ENCODE measurements around the gene MEAF6. TPM values are rescaled to one million over a fixed set of nuclear protein-coding genes. Genes with fewer than 3 reads are reported as not detected.
"Not testable (repeated sequence)": the region's sequence is repeated elsewhere in the genome, so short reads cannot be mapped to it uniquely, and the experiment has no call there.

MEAF6 gene
- total RNA-seq, 1 donor from 2014 or later: 79.9 TPM

- peaks cover 7% of the 10 kb centered on the region for H3K4me1 Mint-ChIP-seq (ENCODE audit: unreplicated experiment)
- no peak for DNase-seq (ENCODE audit: extremely low spot score, unreplicated experiment)
- H3K27ac Mint-ChIP-seq: no peak overlapping the region
- no peak for TF ChIP-seq CTCF (conservative IDR thresholded peaks at IDR 0.05)
- H3K36me3 Mint-ChIP-seq: peaks cover 30% of the 10 kb centered on the region
- H3K9me3 Mint-ChIP-seq: no peaks in the 10 kb centered on the region
- H3K27me3 Mint-ChIP-seq: no peaks in the 10 kb centered on the region
- no peak overlapping the region for H3K4me3 Mint-ChIP-seq
Observed at GRCh38 chr1:37537378-37537777, 22.8 kb upstream of the MEAF6 start.

GRCh38 chr1:37533317-37534093 lies 18.9 kb upstream of the MEAF6 start:
- H3K4me1 Mint-ChIP-seq (ENCODE audit: unreplicated experiment): peaks cover 7% of the 10 kb centered on the region
- peak overlapping the region; percentile 97 for H3K27ac Mint-ChIP-seq
- no peak overlapping the region for H3K4me3 Mint-ChIP-seq
- no peak for TF ChIP-seq CTCF (conservative IDR thresholded peaks at IDR 0.05)
- H3K36me3 Mint-ChIP-seq: peaks cover 25% of the 10 kb centered on the region
- H3K27me3 Mint-ChIP-seq: no peaks in the 10 kb centered on the region
- no peaks in the 10 kb centered on the region for H3K9me3 Mint-ChIP-seq
- no peak for DNase-seq (ENCODE audit: extremely low spot score, unreplicated experiment)

- H3K27me3 Mint-ChIP-seq; DNase-seq (ENCODE audit: extremely low spot score, unreplicated experiment); H3K4me3 Mint-ChIP-seq; H3K9me3 Mint-ChIP-seq; H3K27ac Mint-ChIP-seq; H3K4me1 Mint-ChIP-seq (ENCODE audit: unreplicated experiment): not testable (repeated sequence)
- peaks cover 21% of the 10 kb centered on the region for H3K36me3 Mint-ChIP-seq
Observed at GRCh38 chr1:37532418-37533156, 18.0 kb upstream of the MEAF6 start.

GRCh38 chr1:37529888-37530287 lies 15.3 kb upstream of the MEAF6 start:
- not testable (repeated sequence) for H3K27ac Mint-ChIP-seq; H3K36me3 Mint-ChIP-seq; H3K4me3 Mint-ChIP-seq; H3K27me3 Mint-ChIP-seq; DNase-seq (ENCODE audit: extremely low spot score, unreplicated experiment); H3K9me3 Mint-ChIP-seq; H3K4me1 Mint-ChIP-seq (ENCODE audit: unreplicated experiment)

DNA sequence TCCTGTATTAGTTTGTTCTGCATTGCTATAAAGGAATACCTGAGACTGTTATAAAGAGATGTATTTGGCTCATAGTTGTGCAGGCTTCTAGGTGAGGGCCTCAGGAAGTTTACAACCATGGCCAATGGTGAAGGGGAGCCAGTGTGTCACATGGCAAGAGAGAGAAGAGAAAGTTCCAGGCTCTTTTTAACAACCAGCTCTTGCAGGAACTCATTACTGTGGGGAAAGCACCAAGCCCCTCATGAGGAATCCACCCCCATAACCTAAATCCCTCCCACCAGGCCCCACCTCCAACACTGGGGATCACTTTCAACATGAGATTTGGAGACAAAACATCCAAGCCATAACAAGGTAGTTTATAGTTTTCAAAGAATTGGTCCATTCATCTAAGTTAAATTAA lies 5.0 kb upstream of the MEAF6 start:
- H3K4me3 Mint-ChIP-seq: no peak overlapping the region
- H3K9me3 Mint-ChIP-seq: no peaks in the 10 kb centered on the region
- no peaks in the 10 kb centered on the region for H3K27me3 Mint-ChIP-seq
- H3K4me1 Mint-ChIP-seq (ENCODE audit: unreplicated experiment): peaks cover 11% of the 10 kb centered on the region
- H3K27ac Mint-ChIP-seq: no peak overlapping the region
- TF ChIP-seq CTCF (conservative IDR thresholded peaks at IDR 0.05): no peak
- no peak for DNase-seq (ENCODE audit: extremely low spot score, unreplicated experiment)
- H3K36me3 Mint-ChIP-seq: no peaks in the 10 kb centered on the region

DNA sequence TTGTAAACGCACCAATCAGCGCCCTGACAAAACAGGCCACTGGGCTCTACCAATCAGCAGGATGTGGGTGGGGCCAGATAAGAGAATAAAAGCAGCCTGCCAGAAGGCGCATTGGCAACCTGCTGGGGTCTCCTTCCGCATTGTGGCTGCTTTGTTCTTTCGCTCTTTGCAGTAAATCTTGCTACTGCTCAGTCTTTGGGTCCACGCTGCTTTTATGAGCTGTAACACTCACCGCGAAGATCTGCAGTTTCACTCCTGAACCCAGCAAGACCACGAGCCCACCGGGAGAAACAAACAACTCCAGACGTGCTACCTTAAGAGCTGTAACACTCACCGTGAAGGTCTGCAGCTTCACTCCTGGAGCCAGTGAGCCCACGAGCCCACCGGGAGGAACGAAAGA lies 4.4 kb upstream of the MEAF6 start:
- H3K4me1 Mint-ChIP-seq (ENCODE audit: unreplicated experiment): peaks cover 11% of the 10 kb centered on the region
- H3K36me3 Mint-ChIP-seq; H3K9me3 Mint-ChIP-seq; H3K27ac Mint-ChIP-seq; H3K27me3 Mint-ChIP-seq; H3K4me3 Mint-ChIP-seq; DNase-seq (ENCODE audit: extremely low spot score, unreplicated experiment): not testable (repeated sequence)

DNA sequence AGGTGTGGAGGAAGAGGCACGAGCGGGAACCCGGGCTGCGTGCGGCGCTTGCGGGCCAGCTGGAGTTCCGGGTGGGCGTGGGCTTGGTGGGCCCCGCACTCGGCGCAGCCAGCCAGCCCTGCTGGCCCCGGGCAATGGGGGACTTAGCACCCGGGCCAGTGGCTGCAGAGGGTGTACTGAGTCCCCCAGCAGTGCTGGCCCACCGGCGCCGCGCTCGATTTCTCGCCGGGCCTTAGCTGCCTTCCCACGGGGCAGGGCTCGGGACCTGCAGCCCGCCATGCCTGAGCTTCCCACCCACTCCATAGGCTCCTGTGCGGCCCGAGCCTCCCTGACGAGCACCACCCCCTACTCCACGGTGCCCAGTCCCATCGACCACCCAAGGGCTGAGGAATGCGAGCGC lies 3.7 kb upstream of the MEAF6 start:
- not testable (repeated sequence) for H3K36me3 Mint-ChIP-seq
- H3K4me1 Mint-ChIP-seq (ENCODE audit: unreplicated experiment): peaks cover 15% of the 10 kb centered on the region

More for the DNA sequence above, 3.7 kb upstream of the MEAF6 start:
- H3K27me3 Mint-ChIP-seq; H3K9me3 Mint-ChIP-seq; DNase-seq (ENCODE audit: extremely low spot score, unreplicated experiment); H3K4me3 Mint-ChIP-seq; H3K27ac Mint-ChIP-seq: not testable (repeated sequence)
